IPS-15b (cell line): ENCODE data around the gene HECTD4.

Experiments
- H3K27me3 ChIP-seq: one replicate; pipeline ENCODE4 v1.6.1; 2013; ENCODE audit warnings: low read length; ENCODE audit not compliant: control insufficient read depth, insufficient read depth
- H3K36me3 ChIP-seq: one replicate; pipeline ENCODE4 v1.6.1; 2013; ENCODE audit warnings: low read length; ENCODE audit not compliant: control insufficient read depth, insufficient read depth
- H3K4me1 ChIP-seq: one replicate; pipeline ENCODE4 v1.6.1; 2013; ENCODE audit warnings: mild to moderate bottlenecking, low read length; ENCODE audit not compliant: control insufficient read depth, insufficient read depth
- H3K4me3 ChIP-seq: one replicate; pipeline ENCODE4 v1.5.1; 2013; ENCODE audit warnings: low read depth, low read length
- H3K9ac ChIP-seq: one replicate; pipeline ENCODE4 v1.6.1; 2013; ENCODE audit warnings: low read depth, mild to moderate bottlenecking, low read length
- H3K9me3 ChIP-seq: one replicate; pipeline ENCODE4 v1.6.1; 2013; ENCODE audit warnings: mild to moderate bottlenecking, low read length; ENCODE audit not compliant: control insufficient read depth, insufficient read depth

HECTD4 gene

GRCh38 chr12:112190231-112191025 lies 191.8 kb downstream of the HECTD4 start:
- Histone ChIP-seq H3K4me3 (no peak overlapping the region), H3K9ac (no peak overlapping the region), H3K4me1 (no peaks in the 10 kb centered on the region), H3K36me3 (peaks cover 24% of the 10 kb centered on the region), H3K9me3 (no peaks in the 10 kb centered on the region), H3K27me3 (no peaks in the 10 kb centered on the region)

DNA sequence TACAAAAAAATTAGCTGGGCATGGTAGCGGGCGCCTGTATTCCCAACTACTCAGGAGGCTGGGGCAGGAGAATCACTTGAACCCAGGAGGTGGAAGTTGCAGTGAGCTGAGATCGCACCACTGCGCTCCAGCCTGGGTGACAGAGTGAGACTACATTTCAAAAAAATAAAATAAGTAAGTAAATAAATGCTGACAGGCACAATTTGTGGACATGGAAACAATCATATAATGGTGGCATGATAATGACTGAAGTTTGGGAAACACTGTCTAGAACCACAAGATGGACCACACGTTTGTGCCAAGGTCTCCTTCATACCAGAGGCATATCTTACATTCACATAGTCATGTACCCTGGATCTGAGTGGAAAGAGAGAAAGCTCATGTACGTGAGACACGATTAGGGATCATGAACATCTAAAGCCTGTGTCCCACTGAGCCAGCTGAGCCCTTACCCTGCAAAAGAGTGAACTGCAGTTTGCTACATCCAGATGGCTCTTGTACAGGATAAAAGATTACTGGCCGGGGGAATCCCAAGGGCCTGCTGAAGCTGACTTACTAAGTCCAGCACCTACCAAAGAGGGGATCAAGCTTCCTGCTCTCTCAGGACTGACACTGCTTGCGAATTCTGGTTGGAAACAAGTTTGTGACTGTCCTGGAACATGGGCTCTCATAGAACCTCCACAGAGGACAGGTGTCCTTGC lies 194.0 kb downstream of the HECTD4 start:
- Histone ChIP-seq H3K9me3 (no peaks in the 10 kb centered on the region), H3K9ac (no peak overlapping the region), H3K27me3 (no peaks in the 10 kb centered on the region), H3K36me3 (peaks cover 31% of the 10 kb centered on the region), H3K4me1 (no peaks in the 10 kb centered on the region), H3K4me3 (no peak overlapping the region)

DNA sequence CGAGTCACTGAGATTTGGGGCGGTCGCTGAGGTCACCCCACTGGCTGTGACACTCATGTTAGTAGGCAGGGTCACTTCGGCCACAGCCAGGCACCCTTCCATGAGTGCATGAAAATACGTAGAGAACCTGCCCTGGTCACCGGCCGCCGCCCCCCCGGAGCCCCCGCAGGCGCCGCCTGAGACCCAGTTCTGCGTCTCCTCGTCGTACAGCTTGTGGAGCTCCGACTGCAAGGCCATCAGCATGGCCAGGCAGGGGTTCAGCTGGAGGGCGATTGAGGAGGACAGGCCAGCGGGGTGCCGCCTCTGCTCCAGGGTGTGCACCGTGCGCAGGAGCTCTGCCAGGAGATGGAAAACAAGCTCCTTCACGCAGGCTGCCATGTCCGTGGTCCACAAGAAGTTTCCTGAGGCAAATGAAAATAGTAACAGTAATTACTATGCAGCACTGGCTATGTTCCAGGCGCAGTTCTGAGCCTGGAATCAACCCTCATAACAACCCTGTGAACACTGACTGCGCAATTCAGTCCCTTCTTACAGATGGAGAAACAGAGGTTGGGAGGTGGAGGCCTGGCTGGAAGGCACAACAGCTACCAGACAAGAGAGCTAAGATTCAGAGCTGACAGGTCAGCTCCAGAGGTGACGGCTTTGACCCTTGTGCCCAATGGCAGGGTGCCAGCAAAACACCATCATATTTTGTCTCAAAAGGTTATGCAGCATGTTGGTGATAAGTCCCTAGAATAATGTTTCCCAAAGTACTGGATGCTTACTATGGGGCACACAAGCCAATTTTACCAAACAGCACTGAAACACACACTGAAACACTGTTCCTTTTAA lies 196.9 kb downstream of the HECTD4 start:
- Histone ChIP-seq H3K9ac (no peak overlapping the region), H3K4me3 (no peak overlapping the region), H3K9me3 (no peaks in the 10 kb centered on the region), H3K4me1 (no peaks in the 10 kb centered on the region), H3K36me3 (peaks cover 13% of the 10 kb centered on the region), H3K27me3 (no peaks in the 10 kb centered on the region)

GRCh38 chr12:112184056-112184887 lies 198.0 kb downstream of the HECTD4 start:
- H3K4me3 ChIP-seq = no peak overlapping the region

DNA sequence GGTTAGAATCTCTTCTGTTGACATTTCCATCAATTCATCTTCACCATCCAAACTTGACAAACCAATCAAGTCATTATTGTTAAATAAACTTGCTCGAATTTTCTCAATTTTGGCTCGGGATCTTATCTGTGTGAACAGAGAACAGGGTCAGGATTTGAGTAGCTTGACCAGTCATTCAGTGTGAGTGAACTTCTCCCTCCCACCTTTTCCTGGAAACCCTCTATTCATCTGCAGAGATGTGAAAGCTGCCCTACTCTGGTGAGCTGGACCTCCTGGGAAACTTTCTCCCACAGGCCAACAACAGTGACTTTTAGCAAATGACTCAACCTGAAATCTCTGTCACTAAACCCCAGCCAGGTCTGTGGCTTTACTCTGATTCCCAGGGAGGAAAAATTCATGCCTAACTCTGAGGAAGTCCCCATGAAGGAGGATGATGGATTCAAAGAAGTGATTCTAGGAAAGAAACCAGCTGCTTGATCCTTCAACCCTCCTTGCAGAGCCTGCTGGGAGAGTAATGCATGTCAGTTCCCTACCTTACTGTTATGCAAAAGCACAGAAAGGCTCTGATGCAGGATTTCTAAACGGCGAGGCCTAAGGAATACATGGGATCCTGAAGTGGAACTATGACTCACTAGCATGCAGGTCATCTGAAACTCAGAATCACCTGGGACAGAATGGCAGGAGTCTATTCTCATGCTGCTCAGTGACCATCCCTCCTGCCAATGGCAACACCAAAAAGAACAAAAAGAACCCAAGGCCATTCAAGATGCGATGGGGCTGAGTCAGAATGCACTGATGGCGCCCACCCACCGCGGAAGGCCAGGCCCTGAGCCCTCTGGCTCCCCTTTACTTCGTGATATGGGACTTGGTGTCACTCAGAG lies 198.8 kb downstream of the HECTD4 start:
- no peak overlapping the region for H3K4me3 ChIP-seq
- H3K36me3 ChIP-seq = peaks cover 27% of the 10 kb centered on the region
- no peak overlapping the region for H3K9ac ChIP-seq
- no peaks in the 10 kb centered on the region for H3K9me3 ChIP-seq
- no peaks in the 10 kb centered on the region for H3K4me1 ChIP-seq
- H3K27me3 ChIP-seq = no peaks in the 10 kb centered on the region

More at GRCh38 chr12:112184056-112184887, 198.0 kb downstream of the HECTD4 start:
- H3K36me3 ChIP-seq = peaks cover 21% of the 10 kb centered on the region
- H3K9me3 ChIP-seq = no peaks in the 10 kb centered on the region
- H3K27me3 ChIP-seq = no peaks in the 10 kb centered on the region
- H3K9ac ChIP-seq = no peak overlapping the region
- no peaks in the 10 kb centered on the region for H3K4me1 ChIP-seq

DNA sequence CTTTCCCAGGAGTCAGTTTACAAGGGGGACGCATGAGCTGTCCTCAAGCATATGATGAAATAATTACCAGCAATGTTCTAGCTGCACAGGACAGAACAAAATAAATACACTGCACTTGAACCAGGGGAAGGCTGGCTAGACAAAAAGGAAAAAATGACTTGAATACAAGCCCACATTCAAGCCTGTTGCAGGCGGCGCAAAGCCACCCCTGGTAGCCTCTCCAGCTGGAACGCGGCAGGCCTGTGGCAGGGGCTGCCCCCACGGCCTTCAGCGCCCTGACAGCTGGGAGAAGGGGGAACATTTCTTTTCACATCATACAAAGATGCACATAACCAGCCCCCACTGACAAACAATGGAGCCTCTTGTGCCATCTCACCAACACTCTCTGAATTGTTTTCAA lies 199.7 kb downstream of the HECTD4 start:
- Histone ChIP-seq H3K4me1 (no peaks in the 10 kb centered on the region), H3K27me3 (no peaks in the 10 kb centered on the region), H3K4me3 (no peak overlapping the region), H3K36me3 (peaks cover 27% of the 10 kb centered on the region), H3K9ac (no peak overlapping the region), H3K9me3 (no peaks in the 10 kb centered on the region)

DNA sequence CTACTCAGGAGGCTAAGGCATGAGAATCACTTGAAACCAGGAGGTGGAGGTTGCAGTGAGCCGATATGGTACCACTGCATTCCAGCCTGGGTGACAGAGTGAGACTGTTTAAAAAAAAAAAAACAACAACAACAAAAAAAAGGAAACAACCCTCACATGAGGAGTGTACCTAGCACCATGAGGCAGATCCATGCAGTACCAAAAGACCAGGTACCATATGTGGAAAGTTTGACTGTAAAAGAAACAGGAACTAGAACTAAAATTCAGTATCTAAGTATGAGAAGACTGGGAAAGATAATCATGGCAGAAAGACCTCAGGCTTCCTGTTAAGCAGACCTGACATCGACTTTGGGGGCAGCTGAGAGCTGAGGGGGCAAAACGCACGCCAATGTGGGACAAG lies 201.8 kb downstream of the HECTD4 start:
- Histone ChIP-seq H3K9ac (no peak overlapping the region), H3K4me3 (no peak overlapping the region), H3K27me3 (no peaks in the 10 kb centered on the region), H3K36me3 (peaks cover 32% of the 10 kb centered on the region), H3K4me1 (no peaks in the 10 kb centered on the region), H3K9me3 (no peaks in the 10 kb centered on the region)

DNA sequence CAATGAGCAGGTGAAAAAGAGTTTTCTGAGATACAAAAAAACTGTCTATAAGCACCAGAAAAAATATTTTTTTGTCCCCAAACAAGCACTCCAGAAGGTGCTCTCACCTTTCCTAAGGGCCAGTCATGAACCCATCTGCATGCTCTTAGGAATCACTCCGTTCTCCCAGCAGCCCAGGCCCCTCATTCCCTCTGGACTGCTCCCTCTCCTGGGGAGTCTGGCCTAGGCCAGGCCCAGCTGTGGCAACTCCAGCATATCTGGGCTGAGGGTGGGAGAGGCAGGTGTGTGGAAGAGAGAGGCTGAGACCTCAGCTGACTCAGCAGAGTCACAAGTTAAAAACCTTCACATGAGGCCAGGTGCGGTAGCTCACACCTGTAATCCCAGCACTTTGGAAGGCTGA lies 202.3 kb downstream of the HECTD4 start:
- Histone ChIP-seq H3K9ac (no peak overlapping the region), H3K4me3 (no peak overlapping the region), H3K36me3 (peaks cover 31% of the 10 kb centered on the region), H3K27me3 (no peaks in the 10 kb centered on the region), H3K4me1 (no peaks in the 10 kb centered on the region), H3K9me3 (no peaks in the 10 kb centered on the region)

DNA sequence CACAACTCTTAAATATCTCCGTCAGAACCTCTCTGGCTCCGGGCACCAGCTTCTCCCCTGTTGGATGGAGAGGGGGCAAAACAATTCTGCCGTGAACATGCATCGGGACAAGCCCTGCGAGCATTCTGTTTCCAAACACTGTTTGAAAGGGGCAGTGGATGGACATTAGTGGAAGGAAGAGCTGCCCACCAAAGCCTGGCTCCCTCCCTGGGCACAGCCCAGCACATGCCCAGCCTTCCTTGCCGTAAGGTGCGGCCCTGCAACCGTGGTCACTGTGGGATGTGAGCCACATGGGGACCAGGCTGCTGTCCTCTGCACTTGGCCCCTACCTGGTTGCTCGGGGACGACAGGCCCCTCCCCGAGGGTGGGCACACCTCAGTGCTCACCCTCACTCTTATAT lies 202.9 kb downstream of the HECTD4 start:
- H3K27me3 ChIP-seq = no peaks in the 10 kb centered on the region
- H3K4me1 ChIP-seq = no peaks in the 10 kb centered on the region
- no peak overlapping the region for H3K4me3 ChIP-seq
- H3K9ac ChIP-seq = no peak overlapping the region
- H3K9me3 ChIP-seq = no peaks in the 10 kb centered on the region
- H3K36me3 ChIP-seq = peaks cover 25% of the 10 kb centered on the region

DNA sequence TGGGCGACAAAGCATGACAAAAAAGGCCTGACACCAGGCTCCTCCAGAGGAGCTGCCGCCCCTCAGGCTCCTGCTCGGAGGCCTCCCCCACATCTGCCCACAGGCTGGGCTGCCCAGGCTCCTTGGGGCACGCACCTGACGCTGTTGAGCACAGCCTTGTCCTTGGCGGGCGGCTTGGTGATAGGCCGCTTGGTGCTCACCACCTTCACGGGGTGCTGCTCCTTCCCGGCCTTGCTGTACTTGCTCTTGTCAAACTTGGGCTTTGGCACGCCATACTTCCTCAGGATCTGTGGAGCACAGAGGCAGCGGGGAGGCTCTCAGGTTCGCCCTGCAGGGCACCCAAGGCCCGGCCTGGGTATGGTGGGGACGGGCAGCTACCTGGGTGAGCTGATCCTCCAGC lies 203.4 kb downstream of the HECTD4 start:
- Histone ChIP-seq H3K9ac (no peak overlapping the region), H3K27me3 (no peaks in the 10 kb centered on the region), H3K4me3 (no peak overlapping the region), H3K9me3 (no peaks in the 10 kb centered on the region), H3K4me1 (no peaks in the 10 kb centered on the region), H3K36me3 (peaks cover 24% of the 10 kb centered on the region)
